AG20443 (cell line): ENCODE measurements around the gene CDKN2B.
"Not testable (repeated sequence)": the region's sequence is repeated elsewhere in the genome, so short reads cannot be mapped to it uniquely, and the experiment has no call there.

ENCODE experiments used
- DNase-seq: peaks from one replicate; pipeline ENCODE4 v3.0.0; 2012; ENCODE audit warnings: low spot score, mixed read lengths

Gene CDKN2B

GRCh38 chr9:22008717-22009505 lies at the start of gene CDKN2B:
Gene CDKN2B, minus strand, starts transcription at chr9:22009305. Its CDS starts 352 bp downstream, at chr9:22008953.
- DNase-seq: peak; percentile 100

- DNase-seq: not testable (repeated sequence)
Measured at GRCh38 chr9:22057972-22058371, 48.9 kb upstream of the CDKN2B start.

DNA sequence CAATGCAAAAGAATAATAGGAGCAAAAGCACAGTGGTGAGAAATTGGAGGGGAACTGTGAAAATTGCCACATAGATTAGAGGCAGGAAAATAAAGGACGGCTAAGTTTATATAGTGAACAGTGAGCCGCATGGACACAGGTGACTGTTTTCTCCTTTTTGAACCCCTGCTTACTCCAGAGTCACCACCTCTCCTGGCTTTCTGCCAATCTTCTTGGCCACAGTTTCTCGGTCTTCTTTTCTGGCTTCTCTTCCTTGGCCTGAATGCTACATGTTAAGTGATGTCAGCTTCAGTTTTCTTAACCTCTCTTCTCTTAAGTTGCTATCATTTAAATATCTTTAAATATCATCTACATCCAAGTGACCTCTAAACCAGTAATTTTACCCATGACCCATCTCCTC lies 47.3 kb upstream of the CDKN2B start:
- no peak for DNase-seq

- DNase-seq: no peak
Measured at GRCh38 chr9:22055090-22055489, 46.0 kb upstream of the CDKN2B start.

GRCh38 chr9:22054529-22054928 lies 45.4 kb upstream of the CDKN2B start:
- DNase-seq: no peak

DNA sequence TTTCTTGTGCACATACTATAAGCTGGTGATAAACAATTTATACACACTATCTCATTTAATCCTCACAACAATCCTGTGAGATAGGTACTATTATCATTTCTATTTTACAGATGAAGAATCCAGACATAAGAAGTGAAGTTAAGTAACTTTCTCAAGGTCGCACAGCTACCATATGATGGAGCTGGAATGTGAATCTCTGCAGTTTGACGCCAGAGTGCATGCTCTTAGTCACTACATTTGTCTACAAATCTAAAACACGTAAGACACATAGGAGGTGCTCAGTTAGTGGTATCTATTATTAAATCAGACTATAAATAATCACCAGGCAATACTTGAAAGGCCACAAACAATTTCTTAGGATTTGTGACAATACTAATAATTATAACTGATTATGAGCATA lies 45.0 kb upstream of the CDKN2B start:
- DNase-seq: no peak

DNA sequence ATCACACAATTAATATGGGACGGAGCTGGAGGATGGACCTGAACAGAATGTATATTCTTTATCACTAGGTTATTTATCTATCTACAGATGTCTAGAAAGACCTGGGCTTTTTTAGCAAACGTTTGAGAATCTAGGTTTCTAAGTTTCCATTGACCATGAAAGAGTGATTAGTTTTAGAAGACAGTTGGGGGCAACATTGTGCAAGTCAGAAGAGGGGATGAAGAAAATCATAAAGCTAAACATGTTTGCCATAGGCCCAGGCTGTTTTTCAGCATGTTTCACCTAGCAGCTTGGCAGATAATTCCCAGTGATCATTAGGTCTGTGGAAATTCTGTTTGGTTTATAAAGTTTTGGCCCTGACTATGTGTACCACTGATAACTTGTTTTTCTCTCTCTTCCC lies 44.1 kb upstream of the CDKN2B start:
- no peak for DNase-seq

DNA sequence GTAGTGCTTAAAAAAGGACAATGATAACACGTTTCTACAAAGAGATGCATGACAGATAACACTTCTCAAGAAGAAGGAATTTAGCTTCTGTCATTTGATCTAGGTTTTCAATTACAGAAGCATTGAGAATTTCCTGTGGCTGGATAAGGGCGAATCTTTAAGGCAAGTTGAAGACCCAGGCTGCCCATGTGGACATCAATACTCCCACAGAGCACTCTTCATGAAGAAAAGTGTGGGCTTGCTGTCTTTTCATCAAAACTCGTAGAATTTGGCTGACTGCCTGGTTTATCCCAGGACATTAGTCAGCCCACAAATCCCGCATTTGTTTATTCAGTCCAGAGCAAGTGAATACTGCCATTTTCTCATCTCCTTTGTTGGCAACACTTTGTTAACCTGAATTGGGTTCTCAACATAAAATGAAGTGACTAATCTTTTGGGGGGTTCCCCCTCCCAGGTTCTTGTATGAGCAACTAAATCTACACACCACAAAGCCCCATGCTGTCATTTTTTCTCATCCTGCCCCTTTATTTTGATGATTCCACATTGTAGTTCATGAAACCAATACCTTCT lies 43.4 kb upstream of the CDKN2B start:
- peak; percentile 50 for DNase-seq

DNA sequence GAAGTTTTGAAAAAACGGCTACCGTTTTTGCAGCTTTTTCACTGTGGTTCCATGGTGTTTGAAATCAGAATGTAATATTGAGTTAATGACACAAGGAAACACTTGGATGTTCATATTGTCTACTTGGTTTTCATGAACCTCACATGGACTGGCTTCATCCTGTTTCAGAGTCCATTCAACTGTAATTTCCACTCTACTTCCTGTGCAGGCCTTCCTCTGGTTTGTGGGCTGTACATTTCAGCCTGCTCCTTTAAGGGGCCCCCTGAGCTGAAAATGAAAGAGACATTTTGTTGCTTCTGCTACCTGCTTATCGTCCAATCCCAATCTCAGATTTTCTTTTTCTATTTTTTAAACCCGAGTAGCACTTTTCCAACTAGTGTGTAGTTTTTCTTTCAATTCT lies 41.8 kb upstream of the CDKN2B start:
- DNase-seq: no peak

GRCh38 chr9:22049411-22049810 lies 40.3 kb upstream of the CDKN2B start:
- DNase-seq: no peak

DNA sequence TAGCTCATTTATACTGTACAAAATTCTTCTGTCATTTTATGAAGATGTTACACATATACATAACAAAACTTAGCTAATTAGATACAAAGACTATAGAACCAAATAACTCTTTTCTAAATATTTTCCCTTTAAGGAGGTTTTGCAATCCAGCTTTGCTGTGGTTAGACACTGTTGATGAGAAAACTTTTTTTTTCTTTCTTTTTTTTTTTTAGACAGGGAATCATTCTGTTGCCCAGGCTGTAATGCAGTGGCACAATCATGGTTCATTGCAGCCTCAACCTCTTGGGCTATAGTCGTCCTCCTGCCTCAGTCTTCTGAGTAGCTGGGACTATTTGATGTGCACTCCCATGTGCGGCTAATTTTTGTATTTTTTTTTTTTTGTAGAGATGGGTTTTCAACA lies 38.5 kb upstream of the CDKN2B start:
- DNase-seq: no peak

DNA sequence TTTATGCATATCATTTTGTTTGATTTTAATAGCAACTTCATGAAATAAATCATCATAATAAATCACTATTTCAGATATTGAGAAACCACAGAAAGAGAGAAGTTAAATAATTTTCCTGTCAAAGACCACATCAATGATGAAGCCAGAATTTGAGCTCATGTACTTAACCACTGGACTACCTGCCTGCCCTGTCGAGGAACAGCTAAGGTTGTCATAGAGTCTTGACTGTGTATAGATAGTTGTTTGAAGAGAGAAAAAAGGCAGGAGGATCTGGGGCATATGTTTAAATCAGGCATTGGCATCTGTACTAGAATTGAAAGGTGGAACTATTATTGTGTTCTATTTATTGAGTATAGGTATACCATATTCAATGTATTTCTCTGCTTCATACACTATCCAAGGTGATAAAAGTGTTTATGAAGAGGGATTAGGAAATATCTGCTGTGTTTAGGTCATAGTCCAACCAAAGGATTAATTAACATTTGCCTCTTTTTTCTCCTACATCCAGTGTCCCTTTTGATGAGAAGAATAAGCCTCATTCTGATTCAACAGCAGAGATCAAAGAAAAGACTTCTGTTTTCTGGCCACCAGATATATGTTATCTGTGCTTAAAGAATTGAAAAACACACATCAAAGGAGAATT lies 37.3 kb upstream of the CDKN2B start:
- no peak for DNase-seq

- no peak for DNase-seq
Measured at GRCh38 chr9:22045423-22045822, 36.3 kb upstream of the CDKN2B start.

DNA sequence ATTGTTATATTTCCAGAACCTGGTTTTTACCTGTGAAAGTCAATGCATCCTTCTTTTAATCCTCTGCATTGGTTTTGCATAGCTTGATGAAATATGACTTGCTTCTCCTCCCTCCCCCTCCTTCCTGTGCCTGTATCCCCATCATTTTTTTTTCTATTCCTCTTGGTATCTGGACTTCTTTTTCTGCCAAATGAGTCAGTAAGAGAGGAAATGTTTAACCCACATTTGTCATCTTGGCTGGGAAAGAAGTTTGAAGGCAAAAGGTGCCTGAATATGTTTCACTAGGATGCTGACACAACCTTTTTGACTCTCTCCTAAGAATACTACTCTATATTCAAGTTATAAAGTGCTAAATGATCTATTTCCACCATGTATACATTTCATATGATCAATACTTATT lies 35.5 kb upstream of the CDKN2B start:
- DNase-seq: peak; percentile 63

- no peak for DNase-seq
Measured at GRCh38 chr9:22043928-22044327, 34.8 kb upstream of the CDKN2B start.

GRCh38 chr9:22041775-22042174 lies 32.7 kb upstream of the CDKN2B start:
- DNase-seq: peak; percentile 10

GRCh38 chr9:22041344-22041743 lies 32.2 kb upstream of the CDKN2B start:
- no peak for DNase-seq

DNA sequence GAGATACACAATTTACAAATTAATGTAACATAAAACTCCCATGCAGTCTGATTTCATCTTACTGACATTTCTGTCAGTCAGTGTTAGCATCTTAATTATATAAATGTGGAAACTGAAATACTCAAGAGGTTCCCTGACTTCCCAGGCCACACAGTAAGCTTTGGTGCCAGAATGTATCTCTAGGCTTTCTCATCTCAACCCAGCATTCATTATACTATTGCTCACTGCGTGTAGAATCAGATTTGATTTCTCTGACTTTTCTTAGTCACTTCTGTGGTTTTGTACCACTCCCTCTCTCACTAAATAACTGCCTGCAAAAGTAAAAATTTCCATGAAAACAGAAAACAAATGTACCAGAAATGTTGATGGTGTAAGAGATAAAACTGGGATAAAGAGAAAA lies 31.7 kb upstream of the CDKN2B start:
- peak; percentile 62 for DNase-seq

DNA sequence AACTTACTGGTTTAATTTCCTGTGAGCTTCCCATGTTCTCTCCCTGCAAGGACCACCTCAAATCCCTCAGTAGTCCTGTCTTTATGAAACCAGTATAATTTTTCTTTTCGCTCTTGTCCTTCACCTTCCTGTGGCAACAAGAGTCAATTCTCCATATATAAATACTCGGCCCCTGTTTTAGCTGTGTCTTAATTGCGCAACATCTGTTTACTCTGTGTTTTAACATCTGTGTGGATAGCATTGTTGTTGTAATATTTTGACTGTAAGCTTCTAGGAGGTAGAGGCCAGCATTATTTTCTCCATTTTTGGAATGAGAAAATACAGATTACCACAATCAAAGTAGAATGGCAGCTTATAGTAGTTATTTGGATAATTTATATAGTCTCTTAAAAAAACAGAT lies 30.2 kb upstream of the CDKN2B start:
- no peak for DNase-seq

- peak; percentile 14 for DNase-seq
Measured at GRCh38 chr9:22037954-22038690, 29.0 kb upstream of the CDKN2B start.

DNA sequence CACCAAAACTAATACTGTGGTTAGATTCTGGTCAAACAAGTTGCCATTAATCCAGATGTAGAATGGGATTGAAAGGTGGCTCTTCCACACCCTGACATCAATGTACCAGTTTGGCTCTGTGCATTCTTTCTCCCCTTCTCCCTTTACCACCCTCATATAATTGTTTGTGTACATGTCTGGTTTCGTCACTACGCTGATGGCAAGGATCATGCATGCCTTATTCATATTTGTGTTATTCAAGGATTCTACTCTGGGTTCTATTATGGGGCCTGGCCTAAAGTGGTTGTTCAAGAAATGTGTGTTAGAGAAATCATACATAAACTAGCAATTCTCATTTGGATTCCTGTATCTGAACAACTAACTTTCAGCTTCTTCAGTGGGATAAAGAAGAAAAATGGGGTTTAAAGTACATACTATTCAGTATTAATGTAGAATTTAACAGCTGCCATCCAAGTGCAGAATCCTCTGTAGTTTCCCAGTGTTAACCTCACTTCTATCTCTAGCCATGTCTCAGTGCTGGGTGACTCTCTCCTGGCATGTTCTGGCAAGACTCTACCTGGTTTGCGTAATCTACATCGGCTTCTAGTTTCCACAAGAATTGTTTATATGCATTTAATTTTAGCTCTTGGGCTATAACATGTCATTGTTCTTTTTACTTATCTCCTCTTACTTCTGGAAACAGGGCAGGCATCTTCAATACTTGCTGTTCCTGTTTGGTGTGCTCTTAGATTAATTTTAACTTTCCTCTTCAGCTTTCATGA lies 27.9 kb upstream of the CDKN2B start:
- DNase-seq: no peak

DNA sequence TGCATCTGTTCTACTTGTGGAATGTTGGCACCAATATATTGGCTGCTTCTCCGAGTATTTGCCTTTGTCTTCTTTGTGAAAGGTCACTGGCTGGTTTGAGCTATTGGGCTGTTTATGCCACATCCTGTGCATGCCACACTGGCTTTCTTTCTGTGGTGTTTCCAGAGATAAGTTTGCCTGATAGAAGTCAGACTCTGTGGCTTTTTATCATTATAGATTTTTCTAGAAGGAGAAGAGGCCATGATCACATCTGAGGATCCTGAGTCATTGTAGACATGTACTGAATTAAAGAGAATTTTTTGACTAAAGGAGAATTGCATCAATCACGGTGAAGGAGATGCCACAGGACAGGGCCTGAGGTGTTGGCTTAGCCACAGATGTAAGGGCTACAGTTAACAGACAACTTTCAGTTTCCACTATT lies 26.5 kb upstream of the CDKN2B start:
- no peak for DNase-seq
